ENCODE measurements around the gene HBG1.
"Not testable (repeated sequence)": the region's sequence is repeated elsewhere in the genome, so short reads cannot be mapped to it uniquely, and the experiment has no call there.

DNA sequence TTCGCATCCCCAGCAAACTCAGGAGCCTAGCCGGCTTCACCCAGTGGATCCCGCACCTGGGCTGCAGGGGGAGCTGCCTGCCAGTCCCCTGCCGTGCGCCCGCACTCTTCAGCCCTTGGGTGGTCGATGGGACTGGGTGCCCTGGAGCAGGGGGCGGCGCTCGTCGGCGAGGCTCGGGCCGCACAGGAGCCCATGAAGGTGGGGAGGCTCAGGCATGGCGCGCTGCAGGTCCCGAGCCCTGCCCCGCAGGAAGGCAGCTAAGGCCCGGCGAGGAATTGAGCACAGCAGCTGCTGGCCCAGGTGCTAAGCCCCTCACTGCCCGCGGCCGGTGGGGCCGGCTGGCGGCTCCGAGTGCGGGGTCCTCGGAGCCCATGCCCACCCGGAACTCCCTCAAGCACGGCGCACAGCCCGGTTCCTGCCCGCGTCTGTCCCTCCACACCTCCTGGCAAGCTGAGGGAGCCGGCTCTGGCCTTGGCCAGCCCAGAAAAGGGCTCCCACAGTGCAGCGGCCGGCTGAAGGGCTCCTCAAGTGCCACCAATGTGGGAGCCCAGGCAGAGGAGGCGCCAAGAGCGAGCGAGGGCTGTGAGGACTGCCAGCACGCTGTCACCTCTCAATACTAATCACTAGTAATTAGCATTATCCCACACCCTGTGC is 44.8 kb upstream of the HBG1 start:
- TF ChIP-seq, protein P1, sequence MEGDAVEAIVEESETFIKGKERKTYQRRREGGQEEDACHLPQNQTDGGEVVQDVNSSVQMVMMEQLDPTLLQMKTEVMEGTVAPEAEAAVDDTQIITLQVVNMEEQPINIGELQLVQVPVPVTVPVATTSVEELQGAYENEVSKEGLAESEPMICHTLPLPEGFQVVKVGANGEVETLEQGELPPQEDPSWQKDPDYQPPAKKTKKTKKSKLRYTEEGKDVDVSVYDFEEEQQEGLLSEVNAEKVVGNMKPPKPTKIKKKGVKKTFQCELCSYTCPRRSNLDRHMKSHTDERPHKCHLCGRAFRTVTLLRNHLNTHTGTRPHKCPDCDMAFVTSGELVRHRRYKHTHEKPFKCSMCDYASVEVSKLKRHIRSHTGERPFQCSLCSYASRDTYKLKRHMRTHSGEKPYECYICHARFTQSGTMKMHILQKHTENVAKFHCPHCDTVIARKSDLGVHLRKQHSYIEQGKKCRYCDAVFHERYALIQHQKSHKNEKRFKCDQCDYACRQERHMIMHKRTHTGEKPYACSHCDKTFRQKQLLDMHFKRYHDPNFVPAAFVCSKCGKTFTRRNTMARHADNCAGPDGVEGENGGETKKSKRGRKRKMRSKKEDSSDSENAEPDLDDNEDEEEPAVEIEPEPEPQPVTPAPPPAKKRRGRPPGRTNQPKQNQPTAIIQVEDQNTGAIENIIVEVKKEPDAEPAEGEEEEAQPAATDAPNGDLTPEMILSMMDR (IDR thresholded peaks at IDR 0.05): not testable (repeated sequence)
- TF ChIP-seq POLR2A (IDR thresholded peaks at IDR 0.05): not testable (repeated sequence)

All from heart left ventricle (tissue), 13 donors.